Gastroesophageal sphincter (tissue), 3 donors: Measurements from ENCODE around the gene DNAH8.

Source experiments
- EP300 ChIP-seq: sonication (generic); formaldehyde crosslinking; IDR thresholded peaks from one replicate; pipeline ENCODE4 v1.6.1; 2017; ENCODE audit warnings: antibody characterized with exemption, mild to moderate bottlenecking
- POLR2A ChIP-seq, 2 donors: fragments of 450-650 bp; IDR thresholded peaks; one replicate each; pipeline ENCODE4 v1.6.1; 2017; ENCODE audit warnings: antibody characterized with exemption in 2 of 2, mild to moderate bottlenecking in 2 of 2, moderate library complexity in 1 of 2
- TF ChIP-seq, protein P1 (sequence below), 4 experiments: fragments of 200-600 bp in 2 of 4; fragments of 450-650 bp in 2 of 4; sonication (generic) in 1 of 4; IDR thresholded peaks; one replicate each; pipeline ENCODE4 v1.5.1; 2017 to 2019; ENCODE audit warnings: antibody characterized with exemption in 4 of 4, mild to moderate bottlenecking in 2 of 4, moderate library complexity in 2 of 4

DNA sequence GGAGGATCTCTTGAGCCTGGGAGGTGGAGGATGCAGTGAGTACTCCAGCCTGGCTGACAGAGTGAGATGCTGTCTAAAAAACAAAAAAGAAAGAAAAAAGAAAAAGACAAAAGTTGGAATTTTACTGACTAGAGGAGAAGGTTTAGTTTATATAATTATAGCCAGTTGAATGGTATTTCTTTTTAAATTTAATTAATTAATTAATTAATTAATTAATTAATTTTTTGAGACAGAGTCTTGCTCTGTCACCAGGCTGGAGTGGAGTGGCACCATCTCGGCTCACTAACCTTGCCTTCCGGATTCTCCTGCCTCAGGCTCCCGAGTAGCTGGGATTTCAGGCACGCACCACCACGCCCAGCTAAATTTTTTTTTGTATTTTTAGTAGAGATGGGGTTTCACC is 8.7 kb downstream of the DNAH8 start:
- TF ChIP-seq, protein P1, sequence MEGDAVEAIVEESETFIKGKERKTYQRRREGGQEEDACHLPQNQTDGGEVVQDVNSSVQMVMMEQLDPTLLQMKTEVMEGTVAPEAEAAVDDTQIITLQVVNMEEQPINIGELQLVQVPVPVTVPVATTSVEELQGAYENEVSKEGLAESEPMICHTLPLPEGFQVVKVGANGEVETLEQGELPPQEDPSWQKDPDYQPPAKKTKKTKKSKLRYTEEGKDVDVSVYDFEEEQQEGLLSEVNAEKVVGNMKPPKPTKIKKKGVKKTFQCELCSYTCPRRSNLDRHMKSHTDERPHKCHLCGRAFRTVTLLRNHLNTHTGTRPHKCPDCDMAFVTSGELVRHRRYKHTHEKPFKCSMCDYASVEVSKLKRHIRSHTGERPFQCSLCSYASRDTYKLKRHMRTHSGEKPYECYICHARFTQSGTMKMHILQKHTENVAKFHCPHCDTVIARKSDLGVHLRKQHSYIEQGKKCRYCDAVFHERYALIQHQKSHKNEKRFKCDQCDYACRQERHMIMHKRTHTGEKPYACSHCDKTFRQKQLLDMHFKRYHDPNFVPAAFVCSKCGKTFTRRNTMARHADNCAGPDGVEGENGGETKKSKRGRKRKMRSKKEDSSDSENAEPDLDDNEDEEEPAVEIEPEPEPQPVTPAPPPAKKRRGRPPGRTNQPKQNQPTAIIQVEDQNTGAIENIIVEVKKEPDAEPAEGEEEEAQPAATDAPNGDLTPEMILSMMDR (IDR thresholded peaks at IDR 0.05), result no peak
- TF ChIP-seq EP300 (no peak), POLR2A (IDR thresholded peaks at IDR 0.05) (no peak)
